Measurements from ENCODE around the gene PLCB1.

Gene PLCB1

GRCh38 chr20:8454137-8454712 lies 322.2 kb downstream of the PLCB1 start:
- Histone ChIP-seq H3K4me1 (ENCODE audit: insufficient read depth, low read length, poor library complexity, severe bottlenecking) (peaks cover 13% of the 10 kb centered on the region), H2AFZ (ENCODE audit: low read length) (no peak overlapping the region), H3K27me3 (ENCODE audit: insufficient read depth, low read length, poor library complexity, severe bottlenecking) (no peaks in the 10 kb centered on the region), H4K20me1 (ENCODE audit: insufficient read depth, low read length, poor library complexity, severe bottlenecking) (no peaks in the 10 kb centered on the region), H3K9me3 (ENCODE audit: insufficient read depth, low read depth, low read length) (no peaks in the 10 kb centered on the region), H3F3A (ENCODE audit: low read depth) (no peaks in the 10 kb centered on the region), H3K9ac (ENCODE audit: low read depth, low read length, poor library complexity, severe bottlenecking) (no peak overlapping the region), H3K79me2 (ENCODE audit: insufficient read depth, low read length) (no peaks in the 10 kb centered on the region), H3K4me2 (ENCODE audit: low read depth, low read length, poor library complexity, severe bottlenecking) (no peak overlapping the region), H3K4me3 (ENCODE audit: low read length, poor library complexity, severe bottlenecking) (no peak overlapping the region), H3K36me3 (ENCODE audit: insufficient read depth, low read length) (no peaks in the 10 kb centered on the region), H3K9me2 (replicated peaks; ENCODE audit: low read depth, low read length) (no peaks in the 10 kb centered on the region)
- TF ChIP-seq EZH2phosphoT487 (IDR thresholded peaks at IDR 0.05; ENCODE audit: borderline replicate concordance): no peak
- TF ChIP-seq, protein P1, sequence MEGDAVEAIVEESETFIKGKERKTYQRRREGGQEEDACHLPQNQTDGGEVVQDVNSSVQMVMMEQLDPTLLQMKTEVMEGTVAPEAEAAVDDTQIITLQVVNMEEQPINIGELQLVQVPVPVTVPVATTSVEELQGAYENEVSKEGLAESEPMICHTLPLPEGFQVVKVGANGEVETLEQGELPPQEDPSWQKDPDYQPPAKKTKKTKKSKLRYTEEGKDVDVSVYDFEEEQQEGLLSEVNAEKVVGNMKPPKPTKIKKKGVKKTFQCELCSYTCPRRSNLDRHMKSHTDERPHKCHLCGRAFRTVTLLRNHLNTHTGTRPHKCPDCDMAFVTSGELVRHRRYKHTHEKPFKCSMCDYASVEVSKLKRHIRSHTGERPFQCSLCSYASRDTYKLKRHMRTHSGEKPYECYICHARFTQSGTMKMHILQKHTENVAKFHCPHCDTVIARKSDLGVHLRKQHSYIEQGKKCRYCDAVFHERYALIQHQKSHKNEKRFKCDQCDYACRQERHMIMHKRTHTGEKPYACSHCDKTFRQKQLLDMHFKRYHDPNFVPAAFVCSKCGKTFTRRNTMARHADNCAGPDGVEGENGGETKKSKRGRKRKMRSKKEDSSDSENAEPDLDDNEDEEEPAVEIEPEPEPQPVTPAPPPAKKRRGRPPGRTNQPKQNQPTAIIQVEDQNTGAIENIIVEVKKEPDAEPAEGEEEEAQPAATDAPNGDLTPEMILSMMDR (conservative IDR thresholded peaks at IDR 0.05; ENCODE audit: low read length): peak; percentile 76

GRCh38 chr20:8456765-8457164 lies 324.7 kb downstream of the PLCB1 start:
- H3F3A ChIP-seq (ENCODE audit: low read depth): no peaks in the 10 kb centered on the region
- no peaks in the 10 kb centered on the region for H3K36me3 ChIP-seq (ENCODE audit: insufficient read depth, low read length)
- H3K4me1 ChIP-seq (ENCODE audit: insufficient read depth, low read length, poor library complexity, severe bottlenecking): peaks cover 13% of the 10 kb centered on the region
- no peaks in the 10 kb centered on the region for H3K9me2 ChIP-seq (replicated peaks; ENCODE audit: low read depth, low read length)
- no peak overlapping the region for H3K9ac ChIP-seq (ENCODE audit: low read depth, low read length, poor library complexity, severe bottlenecking)
- TF ChIP-seq, protein P1 (conservative IDR thresholded peaks at IDR 0.05; ENCODE audit: low read length): no peak
- TF ChIP-seq EZH2phosphoT487 (IDR thresholded peaks at IDR 0.05; ENCODE audit: borderline replicate concordance): no peak
- H3K4me2 ChIP-seq (ENCODE audit: low read depth, low read length, poor library complexity, severe bottlenecking): no peak overlapping the region
- no peaks in the 10 kb centered on the region for H4K20me1 ChIP-seq (ENCODE audit: insufficient read depth, low read length, poor library complexity, severe bottlenecking)
- H2AFZ ChIP-seq (ENCODE audit: low read length): no peak overlapping the region
- no peak overlapping the region for H3K4me3 ChIP-seq (ENCODE audit: low read length, poor library complexity, severe bottlenecking)
- no peaks in the 10 kb centered on the region for H3K79me2 ChIP-seq (ENCODE audit: insufficient read depth, low read length)
- no peaks in the 10 kb centered on the region for H3K27me3 ChIP-seq (ENCODE audit: insufficient read depth, low read length, poor library complexity, severe bottlenecking)
- H3K9me3 ChIP-seq (ENCODE audit: insufficient read depth, low read depth, low read length): no peaks in the 10 kb centered on the region

DNA sequence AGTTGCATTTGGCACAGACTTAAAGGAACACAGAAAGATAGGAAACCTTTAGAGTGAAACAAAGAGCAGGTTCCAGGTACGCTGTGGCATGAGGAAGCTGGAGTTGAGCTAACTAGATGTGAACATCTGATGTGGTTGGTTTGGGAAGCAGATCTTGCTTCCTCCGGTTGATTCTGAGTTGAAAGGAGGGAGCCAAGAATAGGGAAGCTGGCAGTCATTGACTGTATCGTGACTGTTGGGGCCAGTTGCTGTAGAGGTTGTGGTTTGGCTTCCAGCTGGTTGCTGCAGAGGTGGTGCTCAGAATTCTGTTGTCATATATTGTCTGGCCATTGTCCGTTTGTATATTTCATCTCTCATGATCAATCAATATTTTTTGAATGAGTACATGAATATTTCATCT lies 325.9 kb downstream of the PLCB1 start:
- Histone ChIP-seq H4K20me1 (ENCODE audit: insufficient read depth, low read length, poor library complexity, severe bottlenecking) (no peaks in the 10 kb centered on the region), H3K4me3 (ENCODE audit: low read length, poor library complexity, severe bottlenecking) (no peak overlapping the region), H3K79me2 (ENCODE audit: insufficient read depth, low read length) (no peaks in the 10 kb centered on the region), H2AFZ (ENCODE audit: low read length) (no peak overlapping the region), H3K9me2 (replicated peaks; ENCODE audit: low read depth, low read length) (no peaks in the 10 kb centered on the region), H3F3A (ENCODE audit: low read depth) (no peaks in the 10 kb centered on the region), H3K36me3 (ENCODE audit: insufficient read depth, low read length) (no peaks in the 10 kb centered on the region), H3K9ac (ENCODE audit: low read depth, low read length, poor library complexity, severe bottlenecking) (no peak overlapping the region), H3K27me3 (ENCODE audit: insufficient read depth, low read length, poor library complexity, severe bottlenecking) (no peaks in the 10 kb centered on the region), H3K4me1 (ENCODE audit: insufficient read depth, low read length, poor library complexity, severe bottlenecking) (peaks cover 13% of the 10 kb centered on the region), H3K9me3 (ENCODE audit: insufficient read depth, low read depth, low read length) (no peaks in the 10 kb centered on the region), H3K4me2 (ENCODE audit: low read depth, low read length, poor library complexity, severe bottlenecking) (no peak overlapping the region)
- no peak for TF ChIP-seq EZH2phosphoT487 (IDR thresholded peaks at IDR 0.05; ENCODE audit: borderline replicate concordance)
- TF ChIP-seq, protein P1 (conservative IDR thresholded peaks at IDR 0.05; ENCODE audit: low read length): no peak
